ENCODE measurements around the gene MIPEP.

DNA sequence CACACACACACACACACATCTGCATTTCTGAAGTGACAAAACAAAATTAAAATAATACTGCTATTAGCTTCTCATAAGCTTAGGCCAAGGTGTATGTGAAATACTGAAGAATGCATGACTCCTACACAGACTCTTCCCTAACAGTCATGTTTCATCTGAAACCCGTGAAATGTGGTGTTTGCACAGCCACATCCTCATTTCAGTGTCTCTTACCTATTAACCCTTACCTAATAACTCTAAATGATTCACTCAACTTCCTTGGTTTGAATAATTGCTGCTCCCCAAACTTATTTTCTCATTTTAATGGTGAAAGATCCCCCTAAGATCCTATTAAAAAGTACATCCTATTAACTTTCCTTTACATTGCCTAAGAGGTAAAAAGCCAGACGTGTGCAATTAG, 117.6 kb downstream of the MIPEP start:
- no peak for TF ChIP-seq CTCF (conservative IDR thresholded peaks at IDR 0.05; ENCODE audit: low read depth, low read length)
- TF ChIP-seq EZH2 (IDR thresholded peaks at IDR 0.05; ENCODE audit: borderline replicate concordance, low read depth, low read length, poor library complexity, severe bottlenecking): no peak
